PC-9 (cell line): ENCODE results near the gene BTRC. TPM values are rescaled to one million over a fixed set of nuclear protein-coding genes. Genes with fewer than 3 reads are reported as not detected.
A peak's percentile ranks its signal among the peaks of the same experiment; 100 is the strongest.

Experiments used
- BruUV-seq: library from RNA; stranded (reverse); fragments of 400-500 nt; replicated peaks from 2 replicates; lab custom pipeline; 2021; lab: Mats Ljungman, UMichigan
- CTCF ChIA-PET: fragments of 300-600 bp; sonication (Branson Sonifier 250); formaldehyde crosslinking; loops from one replicate; lab custom pipeline; 2022; ENCODE audit warnings: antibody characterized with exemption; lab: Charles Lee
- POLR2A ChIA-PET: fragments of 300-600 bp; sonication (Branson Sonifier 250); formaldehyde crosslinking; loops from one replicate; lab custom pipeline; 2022; ENCODE audit warnings: antibody characterized with exemption; ENCODE audit not compliant: unreplicated experiment; lab: Charles Lee
- DNase-seq, 2 experiments: peaks; one replicate each; pipeline versions ENCODE4 v3.0.0 to v3.0.0-alpha.2; 2015 to 2022; ENCODE audit warnings: mixed read lengths in 1 of 2
- H2AFZ ChIP-seq: fragments of 200-600 bp; sonication (generic); 2 replicates; pipeline ENCODE4 v1.8.1; 2017; ENCODE audit warnings: antibody characterized with exemption
- H3F3A ChIP-seq: fragments of 200-600 bp; sonication (generic); 2 replicates; pipeline ENCODE4 v1.8.1; 2017; ENCODE audit warnings: antibody characterized with exemption, mild to moderate bottlenecking, low read depth; ENCODE audit not compliant: insufficient read depth
- H3K27ac ChIP-seq: fragments of 200-600 bp; sonication (generic); 2 replicates; pipeline ENCODE4 v1.6.1; 2016; ENCODE audit warnings: mixed run types
- H3K27me3 ChIP-seq: fragments of 200-600 bp; sonication (generic); 2 replicates; pipeline ENCODE4 v1.6.1; 2016; ENCODE audit warnings: low read depth, mixed run types; ENCODE audit not compliant: insufficient read depth
- H3K36me3 ChIP-seq: fragments of 200-600 bp; sonication (generic); 2 replicates; pipeline ENCODE4 v1.6.1; 2016; ENCODE audit warnings: low read depth, mixed run types
- H3K4me1 ChIP-seq: fragments of 200-600 bp; sonication (generic); replicated peaks from 2 replicates; pipeline ENCODE4 v1.6.1; 2016; ENCODE audit warnings: mixed run types; ENCODE audit not compliant: insufficient read depth
- H3K4me2 ChIP-seq: fragments of 200-600 bp; sonication (generic); 2 replicates; pipeline ENCODE4 v1.6.1; 2017; ENCODE audit warnings: mixed run types
- H3K4me3 ChIP-seq: fragments of 200-600 bp; sonication (generic); 2 replicates; pipeline ENCODE4 v1.6.1; 2016; ENCODE audit warnings: mixed run types
- H3K79me2 ChIP-seq: fragments of 200-600 bp; sonication (generic); 2 replicates; pipeline ENCODE4 v1.6.1; 2017; ENCODE audit warnings: low read depth, mixed run types
- H3K9me2 ChIP-seq: fragments of 200-600 bp; sonication (generic); 2 replicates; pipeline ENCODE4 v1.8.1; 2017; ENCODE audit warnings: mild to moderate bottlenecking; ENCODE audit not compliant: insufficient read depth
- H3K9me3 ChIP-seq: fragments of 200-600 bp; sonication (generic); 2 replicates; pipeline ENCODE4 v1.8.1; 2016; ENCODE audit warnings: low read depth; ENCODE audit not compliant: insufficient read depth
- H4K20me1 ChIP-seq: fragments of 200-600 bp; sonication (generic); 2 replicates; pipeline ENCODE4 v1.8.1; 2017; ENCODE audit not compliant: insufficient read depth
- EZH2 ChIP-seq: fragments of 200-600 bp; sonication (generic); IDR thresholded peaks from 2 replicates; pipeline ENCODE4 v1.8.0; 2017; ENCODE audit warnings: antibody characterized with exemption, low read depth
- intact Hi-C: fragments of 100-400 bp; cut with micrococcal nuclease; formaldehyde crosslinking; loops from one replicate; pipeline ENCODE4 v1.10.0; 2022; ENCODE audit not compliant: unreplicated experiment
- total RNA-seq: library from RNA; stranded (reverse); gene quantifications from 2 replicates; pipeline ENCODE4 v1.2.3, GENCODE V29; 2021
- TF ChIP-seq, protein P1 (sequence below): fragments of 200-600 bp; sonication (generic); conservative IDR thresholded peaks from 2 replicates; pipeline ENCODE4 v1.6.1; 2017; ENCODE audit warnings: mixed run types, antibody characterized with exemption, mild to moderate bottlenecking, moderate library complexity

BTRC gene
- total RNA-seq, 1 experiment from 2014 or later = 15.6 TPM

DNA sequence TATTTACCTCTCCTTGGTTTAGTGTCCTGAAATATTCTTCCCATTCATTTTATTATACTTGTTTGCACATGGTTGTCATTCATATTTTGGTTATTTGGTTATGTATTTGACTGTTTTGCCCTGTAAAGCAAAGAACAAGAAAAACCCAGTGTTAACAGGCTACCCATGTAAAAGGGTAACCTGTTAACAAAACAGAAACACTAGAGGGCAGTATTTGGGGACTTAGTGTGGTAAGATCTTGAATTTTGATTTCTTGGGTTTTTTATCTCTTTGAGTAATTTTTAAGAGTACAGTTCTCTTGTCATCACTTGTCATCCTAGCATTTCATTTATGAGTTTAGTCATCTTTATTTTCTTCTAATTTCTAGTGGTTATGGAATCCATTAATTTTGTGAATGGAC lies 182.8 kb downstream of the BTRC start:
- Histone ChIP-seq H3K36me3 (no peaks in the 10 kb centered on the region), H3K9me2 (no peaks in the 10 kb centered on the region), H3K4me2 (no peak overlapping the region), H2AFZ (no peak overlapping the region), H3K4me3 (no peak overlapping the region), H3K79me2 (no peaks in the 10 kb centered on the region), H3F3A (no peaks in the 10 kb centered on the region), H3K27me3 (no peaks in the 10 kb centered on the region), H3K9me3 (no peaks in the 10 kb centered on the region), H4K20me1 (no peaks in the 10 kb centered on the region), H3K27ac (no peak overlapping the region), H3K4me1 (no peaks in the 10 kb centered on the region)
- POLR2A ChIA-PET = no interaction called here
- no TSS peak for BruUV-seq
- no peak for TF ChIP-seq EZH2
- TF ChIP-seq, protein P1, sequence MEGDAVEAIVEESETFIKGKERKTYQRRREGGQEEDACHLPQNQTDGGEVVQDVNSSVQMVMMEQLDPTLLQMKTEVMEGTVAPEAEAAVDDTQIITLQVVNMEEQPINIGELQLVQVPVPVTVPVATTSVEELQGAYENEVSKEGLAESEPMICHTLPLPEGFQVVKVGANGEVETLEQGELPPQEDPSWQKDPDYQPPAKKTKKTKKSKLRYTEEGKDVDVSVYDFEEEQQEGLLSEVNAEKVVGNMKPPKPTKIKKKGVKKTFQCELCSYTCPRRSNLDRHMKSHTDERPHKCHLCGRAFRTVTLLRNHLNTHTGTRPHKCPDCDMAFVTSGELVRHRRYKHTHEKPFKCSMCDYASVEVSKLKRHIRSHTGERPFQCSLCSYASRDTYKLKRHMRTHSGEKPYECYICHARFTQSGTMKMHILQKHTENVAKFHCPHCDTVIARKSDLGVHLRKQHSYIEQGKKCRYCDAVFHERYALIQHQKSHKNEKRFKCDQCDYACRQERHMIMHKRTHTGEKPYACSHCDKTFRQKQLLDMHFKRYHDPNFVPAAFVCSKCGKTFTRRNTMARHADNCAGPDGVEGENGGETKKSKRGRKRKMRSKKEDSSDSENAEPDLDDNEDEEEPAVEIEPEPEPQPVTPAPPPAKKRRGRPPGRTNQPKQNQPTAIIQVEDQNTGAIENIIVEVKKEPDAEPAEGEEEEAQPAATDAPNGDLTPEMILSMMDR = peak; percentile 60; the same call in 1 of the 2 replicates
- DNase-seq = no peak
- intact Hi-C loops = no loop called here
- CTCF ChIA-PET = no interaction called here

DNA sequence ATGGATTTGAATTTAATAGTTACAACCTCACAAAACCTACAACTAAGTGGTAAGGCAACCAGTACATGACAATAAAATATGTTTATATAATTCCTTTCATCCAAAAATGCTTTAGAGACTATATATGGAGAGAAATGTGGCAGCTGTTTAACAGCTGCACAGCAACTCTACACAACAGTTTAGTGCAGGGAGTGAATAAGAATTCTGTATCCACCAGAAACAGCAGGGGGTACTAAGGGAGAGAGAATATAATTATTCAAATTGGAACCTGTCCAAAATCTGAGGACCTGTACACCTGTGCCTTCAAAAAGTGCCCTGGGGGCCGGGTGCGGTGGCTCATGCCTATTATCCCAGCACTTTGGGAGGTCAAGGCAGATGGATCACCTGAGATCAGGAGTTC lies 184.5 kb downstream of the BTRC start:
- Histone ChIP-seq H3F3A (no peaks in the 10 kb centered on the region), H4K20me1 (no peaks in the 10 kb centered on the region), H3K27ac (no peak overlapping the region), H3K27me3 (no peaks in the 10 kb centered on the region), H3K4me3 (no peak overlapping the region), H3K36me3 (no peaks in the 10 kb centered on the region), H3K4me2 (no peak overlapping the region), H2AFZ (no peak overlapping the region), H3K9me2 (no peaks in the 10 kb centered on the region), H3K4me1 (no peaks in the 10 kb centered on the region), H3K79me2 (no peaks in the 10 kb centered on the region), H3K9me3 (no peaks in the 10 kb centered on the region)
- no TSS peak for BruUV-seq
- intact Hi-C loops = no loop called here
- no peak for DNase-seq
- TF ChIP-seq, protein P1 = no peak
- no peak for TF ChIP-seq EZH2
- CTCF ChIA-PET = no interaction called here
- POLR2A ChIA-PET = interaction anchor here (0.7 kb wide), 1 partner anchor 363 kb away, joined by 20 read pairs; no protein-coding TSS in a partner anchor

DNA sequence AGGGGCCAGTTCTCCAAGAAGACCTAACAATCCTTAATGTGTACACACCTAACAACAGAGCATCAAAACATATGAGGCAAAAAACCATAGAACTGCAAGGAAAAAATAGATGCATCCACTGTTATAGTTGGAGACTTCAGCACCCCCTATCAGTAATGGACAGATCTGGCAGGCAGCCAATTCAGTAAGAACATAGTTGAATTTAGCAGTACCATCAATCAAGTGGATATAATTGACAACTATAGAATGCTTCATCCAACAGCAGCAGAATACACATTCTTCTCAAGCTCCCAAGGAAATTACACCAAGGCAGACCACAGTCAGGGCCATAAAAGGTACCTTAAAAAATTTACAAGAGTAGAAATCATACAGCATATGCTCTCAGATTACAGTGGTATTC lies 191.9 kb downstream of the BTRC start:
- H3K9me2 ChIP-seq = no peaks in the 10 kb centered on the region
- no TSS peak for BruUV-seq
- H3K4me3 ChIP-seq = no peak overlapping the region
- H3K4me1 ChIP-seq = no peaks in the 10 kb centered on the region
- no peaks in the 10 kb centered on the region for H3K27me3 ChIP-seq
- no peak for DNase-seq
- H4K20me1 ChIP-seq = no peaks in the 10 kb centered on the region
- H3K36me3 ChIP-seq = no peaks in the 10 kb centered on the region
- no peak overlapping the region for H3K27ac ChIP-seq
- H3F3A ChIP-seq = no peaks in the 10 kb centered on the region
- H2AFZ ChIP-seq = no peak overlapping the region
- POLR2A ChIA-PET = no interaction called here
- no peaks in the 10 kb centered on the region for H3K79me2 ChIP-seq
- H3K4me2 ChIP-seq = no peak overlapping the region
- CTCF ChIA-PET = no interaction called here
- intact Hi-C loops = no loop called here
- TF ChIP-seq, protein P1 = no peak
- no peaks in the 10 kb centered on the region for H3K9me3 ChIP-seq
